CD4-positive, alpha-beta T cell treated with Interleukin-10 for 1 hour (primary cell): Measurements from ENCODE around the gene CXCL3.

Experiments
- DNase-seq: peaks from one replicate; pipeline ENCODE4 v3.0.0-alpha.2; 2020

The CXCL3 gene

DNA sequence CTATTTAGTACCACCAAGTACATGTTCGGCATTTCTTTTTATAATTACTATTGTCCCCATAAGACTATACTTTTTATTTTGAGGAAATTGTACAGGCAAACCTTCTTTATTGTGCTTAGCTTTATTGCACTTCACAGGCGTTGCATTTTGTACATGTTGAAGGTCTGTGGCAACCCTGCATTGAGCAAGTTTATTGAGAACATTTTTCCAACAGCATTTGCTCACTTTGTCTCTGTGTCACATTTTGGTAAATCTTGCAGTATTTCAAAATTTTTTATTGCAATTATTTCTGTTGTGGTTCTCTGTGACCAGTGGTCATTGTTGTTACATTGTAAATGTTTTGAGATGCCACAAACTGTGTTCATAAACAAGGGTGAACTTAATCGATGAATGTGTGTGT is 29.2 kb downstream of the CXCL3 start:
- DNase-seq = no peak

DNA sequence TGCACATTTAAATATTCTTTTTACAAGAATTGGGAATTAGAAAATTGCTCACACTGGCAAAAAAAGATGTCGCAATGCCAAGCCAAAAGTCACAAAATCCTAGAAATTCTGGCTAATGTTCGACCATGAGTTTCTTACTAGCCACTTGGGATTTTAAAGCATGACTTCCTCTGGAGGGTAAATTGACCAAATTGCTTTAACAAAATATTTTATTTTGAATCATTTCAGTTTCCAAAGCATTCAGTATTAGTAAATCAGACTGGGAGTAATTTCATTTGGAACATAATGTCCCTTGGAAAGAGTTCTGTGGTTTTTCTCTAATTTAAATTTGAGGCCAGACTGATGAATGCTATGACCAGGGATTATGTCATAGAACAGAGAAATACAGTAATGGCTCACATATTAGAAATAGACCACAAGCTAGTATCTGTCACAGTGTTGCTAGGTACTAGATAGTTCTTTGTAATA is 32.4 kb downstream of the CXCL3 start:
- no peak for DNase-seq

DNA sequence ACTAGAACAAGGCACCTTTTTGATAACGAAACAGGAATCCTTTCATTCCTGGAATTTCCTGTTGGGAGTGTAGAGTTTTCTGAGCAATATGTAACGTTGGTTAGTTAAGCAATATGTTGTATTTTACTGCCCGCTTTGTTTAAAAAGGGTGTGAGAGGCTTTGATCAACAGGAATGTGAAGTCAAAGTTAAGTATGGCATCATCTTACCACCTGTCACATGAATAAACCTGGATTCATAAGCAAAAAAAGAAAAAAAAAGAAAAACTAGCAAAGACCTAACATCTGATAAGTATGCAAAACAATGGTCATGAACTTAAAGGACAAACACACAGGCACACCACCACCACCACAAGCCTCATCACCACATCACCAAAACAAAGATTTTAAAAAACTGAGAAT is 33.0 kb downstream of the CXCL3 start:
- DNase-seq = no peak

DNA sequence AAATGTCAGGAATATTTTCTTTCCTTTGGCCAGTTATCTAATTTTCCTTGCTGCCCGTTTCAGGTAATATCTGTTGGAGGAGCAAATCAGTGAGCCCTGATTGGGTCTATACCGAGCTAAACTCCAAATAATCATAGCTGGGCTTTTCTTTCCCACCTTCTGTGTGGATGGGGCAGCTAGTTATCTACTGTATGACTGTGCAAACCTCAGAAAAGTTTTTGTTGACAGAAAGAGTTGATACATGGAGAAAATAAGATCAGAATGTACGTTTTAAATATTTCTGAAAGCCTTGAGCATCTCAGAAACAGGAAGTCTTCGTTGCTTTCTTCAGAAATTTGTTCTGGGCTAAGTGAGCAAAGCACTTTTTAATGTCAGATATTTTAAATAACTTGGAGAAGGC is 33.8 kb downstream of the CXCL3 start:
- DNase-seq = no peak

DNA sequence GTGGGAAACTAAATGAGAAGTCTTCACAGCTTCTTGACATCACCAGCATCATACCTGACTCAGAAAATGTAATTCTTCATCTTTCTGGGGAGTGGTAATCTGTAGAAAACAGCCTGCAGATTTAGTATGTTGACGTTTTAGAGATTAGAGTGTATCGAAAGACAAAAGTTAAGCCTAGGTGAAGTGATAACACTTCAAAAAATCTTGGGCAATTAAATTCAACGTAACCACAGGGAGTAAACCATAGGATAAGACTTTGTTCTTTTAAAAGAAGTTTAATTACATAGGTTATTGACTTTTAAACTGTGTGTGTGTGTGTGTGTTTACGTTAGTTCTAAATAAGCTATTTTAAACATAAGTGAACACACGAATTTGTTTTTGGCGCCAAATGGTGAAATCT is 38.2 kb downstream of the CXCL3 start:
- no peak for DNase-seq

DNA sequence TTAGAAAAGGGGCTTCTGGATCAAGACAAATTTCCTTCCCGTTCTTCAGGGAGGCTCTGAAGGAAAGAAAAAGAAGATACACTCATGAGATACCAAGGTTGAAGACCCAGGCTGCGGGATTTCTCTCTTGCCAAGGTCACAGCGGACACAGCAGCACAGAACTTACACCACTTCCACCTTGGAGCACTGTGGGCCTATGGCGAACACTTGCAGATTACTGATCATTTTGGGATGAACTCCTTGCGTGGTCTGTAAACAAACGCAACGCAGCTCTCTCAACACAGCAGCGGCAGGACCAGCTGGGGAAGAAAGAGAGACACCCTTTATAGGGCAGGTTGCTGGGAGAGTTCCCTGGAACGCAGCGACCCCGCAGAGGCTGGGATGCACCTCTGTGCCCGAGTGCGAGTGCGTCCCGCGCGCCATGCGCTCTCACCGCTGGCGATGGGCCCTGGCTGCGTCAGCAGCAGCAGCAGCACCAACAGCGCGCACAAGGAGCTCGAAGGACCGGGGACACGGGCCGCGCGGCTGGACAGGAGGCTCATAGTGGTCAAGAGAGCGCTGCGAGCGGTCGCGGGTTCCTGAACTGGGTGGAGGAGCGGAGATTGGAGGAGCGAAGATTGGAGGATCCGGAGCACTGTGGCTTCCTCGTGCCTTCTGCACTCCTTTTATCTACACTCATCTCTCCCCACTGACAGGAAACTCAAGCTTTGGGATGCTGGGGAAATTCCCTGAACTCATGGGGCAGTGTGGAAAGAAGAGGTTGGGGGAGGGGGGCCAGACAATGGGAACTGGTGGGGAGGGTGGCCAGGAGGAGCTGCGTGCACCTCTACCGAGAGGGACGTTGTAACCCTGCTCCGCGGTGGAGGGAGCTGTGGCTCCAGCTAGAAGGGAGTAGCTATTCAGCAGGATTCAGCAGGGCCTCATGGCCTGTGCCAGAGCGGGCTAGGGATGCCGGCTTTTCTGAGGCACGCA is 40.2 kb downstream of the CXCL3 start, which contains the start of gene CXCL5:
Gene CXCL5, minus strand, starts transcription at position 638 of the 972 bp plus-strand sequence. Its CDS starts 96 bp downstream, at position 542.
- DNase-seq = no peak

DNA sequence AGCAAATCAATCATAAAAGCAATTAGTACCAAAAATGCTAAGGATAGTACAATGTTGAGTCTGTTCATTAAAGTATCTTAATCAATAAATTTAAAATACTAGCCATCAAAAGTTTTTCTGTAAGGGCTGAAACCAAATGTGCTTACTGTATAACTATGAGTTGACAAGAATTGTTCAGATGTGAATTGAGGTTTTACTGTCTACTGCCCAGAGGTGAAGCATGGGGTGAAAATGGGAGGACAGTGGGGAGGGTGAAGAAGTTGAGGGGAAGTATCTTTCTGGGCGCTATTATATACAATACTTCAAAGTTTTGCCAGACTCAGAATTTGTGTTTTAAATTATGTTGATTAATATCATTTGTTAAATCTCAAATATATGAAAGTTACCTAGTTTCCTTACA is 46.4 kb downstream of the CXCL3 start:
- no peak for DNase-seq

DNA sequence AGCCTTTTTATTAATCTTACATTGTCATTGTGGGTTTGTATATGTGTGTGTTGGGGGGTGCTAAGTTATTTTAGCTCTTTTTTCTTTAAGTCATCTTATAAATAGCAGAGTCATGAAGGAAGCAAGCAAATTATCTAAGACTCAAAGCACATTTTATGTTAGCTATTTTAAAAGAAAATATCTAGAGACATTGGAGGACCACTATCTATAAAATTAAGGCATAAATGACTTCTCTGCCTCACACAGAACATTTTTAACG is 46.8 kb downstream of the CXCL3 start:
- DNase-seq = no peak

DNA sequence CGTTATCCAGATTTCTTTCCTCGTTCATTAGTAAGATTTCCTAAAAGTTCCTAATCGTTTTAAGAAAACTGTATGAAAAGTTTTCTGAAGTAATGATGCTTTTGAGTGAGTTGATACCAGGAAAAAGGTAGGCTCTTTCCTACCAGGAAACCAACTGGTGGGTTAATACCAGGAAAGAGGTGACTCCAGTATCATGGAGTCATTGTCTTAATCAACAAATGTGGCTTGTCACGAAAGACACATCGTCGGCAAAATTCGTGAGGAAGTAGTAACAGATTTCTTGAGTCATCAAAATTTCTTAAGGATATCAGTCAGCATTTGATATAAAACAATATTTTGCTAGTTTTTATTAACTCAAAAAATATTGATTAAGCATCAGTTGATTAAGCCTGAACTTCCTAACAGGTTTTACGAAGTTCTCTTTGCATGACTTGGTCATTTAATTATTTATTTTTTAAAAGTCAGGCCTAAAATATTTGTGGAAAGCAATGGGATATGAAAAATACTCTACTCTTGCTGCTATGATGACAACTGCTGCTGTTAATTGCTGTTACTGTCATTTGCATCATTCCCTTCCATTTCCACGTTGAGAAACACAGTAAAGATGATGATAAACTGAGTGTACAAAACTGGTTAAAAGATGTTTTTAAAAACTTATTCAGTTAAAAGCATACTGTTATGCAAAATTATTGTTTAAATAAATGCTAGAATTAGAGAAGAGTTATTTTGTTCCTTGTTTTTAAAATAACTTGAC is 47.3 kb downstream of the CXCL3 start:
- DNase-seq = no peak

DNA sequence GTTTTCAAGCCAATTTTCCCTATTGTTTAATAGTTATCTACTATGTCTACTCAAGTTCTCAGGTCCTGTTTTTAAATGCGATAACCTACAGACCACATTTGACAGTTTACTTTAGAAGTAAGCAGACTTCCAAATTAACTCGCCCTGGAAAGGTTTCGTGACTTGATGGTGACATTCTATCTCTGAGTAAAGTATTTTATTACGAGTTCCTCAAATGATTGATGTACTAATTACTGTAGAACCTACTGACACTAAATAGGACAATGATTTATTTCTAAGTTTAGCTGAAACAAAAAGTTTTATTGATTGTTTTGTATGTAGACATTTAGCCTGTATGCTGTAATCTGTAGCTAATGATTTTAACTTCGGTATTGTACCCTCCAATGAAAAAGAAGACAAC is 48.6 kb downstream of the CXCL3 start:
- no peak for DNase-seq

DNA sequence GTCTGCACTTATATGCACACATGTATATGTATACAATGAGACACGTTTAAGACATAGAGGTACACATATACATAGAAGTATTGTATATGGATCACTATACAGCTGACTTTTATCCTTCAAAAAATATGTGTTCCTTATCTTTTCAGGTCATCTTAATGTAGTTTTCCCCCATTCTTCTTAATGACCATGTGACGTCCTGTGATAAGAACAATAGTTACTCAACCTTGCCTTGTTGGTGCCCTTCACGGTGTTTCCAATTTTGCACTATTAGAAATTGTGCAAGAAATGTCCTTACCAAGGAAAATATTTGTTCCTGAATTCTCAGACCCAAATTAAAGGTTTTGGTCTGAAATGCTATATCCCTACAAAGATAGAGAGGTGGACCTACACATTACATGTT is 49.5 kb downstream of the CXCL3 start:
- no peak for DNase-seq

DNA sequence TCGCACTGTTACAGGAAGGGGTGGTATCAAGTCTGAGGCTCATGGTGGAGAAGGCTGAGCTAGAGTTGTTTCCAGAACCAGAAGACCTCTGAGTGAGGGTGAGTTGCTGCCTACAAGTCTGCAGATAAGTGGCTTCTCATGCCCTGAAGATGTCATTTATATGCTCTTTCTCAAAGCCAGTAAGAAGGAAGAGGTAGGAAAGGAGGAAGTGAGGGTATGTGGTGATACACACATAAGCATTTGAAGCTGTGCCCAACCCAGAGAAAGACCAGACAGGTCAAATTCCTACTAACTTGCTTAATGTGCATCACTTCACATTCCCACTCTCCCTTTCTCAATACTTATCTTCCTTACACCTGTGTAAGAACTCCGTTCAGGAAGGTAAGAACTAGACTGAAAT is 50.4 kb downstream of the CXCL3 start, which contains the start of gene PPBP:
Gene PPBP, minus strand, starts transcription at position 130 of the 400 bp plus-strand sequence. Its CDS starts 87 bp downstream, at position 43.
- no peak for DNase-seq
